Gastroesophageal sphincter (tissue), 3 donors: ENCODE results near the gene RANBP3.

Experiments used
- CTCF ChIP-seq, 4 experiments: fragments of 200-600 bp in 2 of 4; fragments of 450-650 bp in 2 of 4; sonication (generic) in 1 of 4; IDR thresholded peaks; one replicate each; pipeline ENCODE4 v1.5.1; 2017 to 2019; ENCODE audit warnings: antibody characterized with exemption in 4 of 4, mild to moderate bottlenecking in 2 of 4, moderate library complexity in 2 of 4
- EP300 ChIP-seq: sonication (generic); formaldehyde crosslinking; IDR thresholded peaks from one replicate; pipeline ENCODE4 v1.6.1; 2017; ENCODE audit warnings: antibody characterized with exemption, mild to moderate bottlenecking
- POLR2A ChIP-seq, 2 donors: fragments of 450-650 bp; IDR thresholded peaks; one replicate each; pipeline ENCODE4 v1.6.1; 2017; ENCODE audit warnings: antibody characterized with exemption in 2 of 2, mild to moderate bottlenecking in 2 of 2, moderate library complexity in 1 of 2
- POLR2AphosphoS5 ChIP-seq: sonication (generic); formaldehyde crosslinking; IDR thresholded peaks from one replicate; pipeline ENCODE4 v1.6.1; 2017; ENCODE audit warnings: antibody characterized with exemption

- TF ChIP-seq CTCF (IDR thresholded peaks at IDR 0.05) = no peak
- no peak for TF ChIP-seq POLR2A (IDR thresholded peaks at IDR 0.05)
- no peak for TF ChIP-seq POLR2AphosphoS5
- no peak for TF ChIP-seq EP300
These were observed 72.7 kb downstream of the RANBP3 start for GRCh38 chr19:5905114-5905778.
